WTC11 (cell line): ENCODE results near the gene COMMD8. TPM values are rescaled to one million over a fixed set of nuclear protein-coding genes. Genes with fewer than 3 reads are reported as not detected.

Experiments used
- ATAC-seq: fragments of 200-7000 bp; cut with Tn5 transposase; 2 replicates; pipeline ENCODE4 v1.10.0; 2021; ENCODE audit warnings: mild to moderate bottlenecking, moderate library complexity
- CTCF ChIA-PET: fragments of 300-600 bp; sonication (Branson Sonifier 250); formaldehyde crosslinking; loops from one replicate; lab custom pipeline; 2021; ENCODE audit warnings: antibody characterized with exemption; lab: Charles Lee
- POLR2A ChIA-PET: fragments of 350-600 bp; sonication (Branson Sonifier 250); formaldehyde crosslinking; loops from one replicate; lab custom pipeline; 2021; ENCODE audit warnings: antibody characterized with exemption; lab: Charles Lee
- DNase-seq: peaks from one replicate; pipeline ENCODE4 v3.0.0; 2021; ENCODE audit warnings: low spot score
- H3K27ac Mint-ChIP-seq: 2 replicates; pipeline ENCODE4 v1.8.0; 2021; ENCODE audit warnings: mixed read lengths
- H3K27me3 Mint-ChIP-seq: 2 replicates; pipeline ENCODE4 v1.8.0; 2021; ENCODE audit warnings: low read depth, mild to moderate bottlenecking, moderate library complexity, mixed read lengths
- H3K36me3 Mint-ChIP-seq: 2 replicates; pipeline ENCODE4 v1.8.0; 2021; ENCODE audit warnings: mixed read lengths
- H3K4me1 Mint-ChIP-seq: 2 replicates; pipeline ENCODE4 v1.8.0; 2022; ENCODE audit warnings: mixed read lengths
- H3K4me3 Mint-ChIP-seq: 2 replicates; pipeline ENCODE4 v1.8.0; 2021; ENCODE audit warnings: mild to moderate bottlenecking, moderate library complexity, mixed read lengths
- H3K9me3 Mint-ChIP-seq: 2 replicates; pipeline ENCODE4 v1.8.0; 2021; ENCODE audit warnings: mixed read lengths
- AFF4 ChIP-seq: sonication (generic); formaldehyde crosslinking; IDR thresholded peaks from 2 replicates; pipeline ENCODE4 v1.8.1; 2023; ENCODE audit warnings: mild to moderate bottlenecking, missing genetic modification reagents, borderline replicate concordance
- ARID4B ChIP-seq: sonication (generic); formaldehyde crosslinking; IDR thresholded peaks from 2 replicates; pipeline ENCODE4 v1.8.0; 2023; ENCODE audit warnings: missing genetic modification reagents, mild to moderate bottlenecking, borderline replicate concordance
- CTCF ChIP-seq: fragments of 200-600 bp; IDR thresholded peaks from 2 replicates; pipeline ENCODE4 v1.8.0; 2022; ENCODE audit warnings: antibody characterized with exemption
- IRF2 ChIP-seq: sonication (generic); formaldehyde crosslinking; IDR thresholded peaks from 2 replicates; pipeline ENCODE4 v1.8.0; 2022; ENCODE audit warnings: low read depth, missing genetic modification reagents, borderline replicate concordance
- MYBL2 ChIP-seq: sonication (generic); formaldehyde crosslinking; IDR thresholded peaks from 2 replicates; pipeline ENCODE4 v1.8.1; 2023; ENCODE audit warnings: mild to moderate bottlenecking, moderate library complexity, missing genetic modification reagents
- NFE2L1 ChIP-seq: sonication (generic); formaldehyde crosslinking; IDR thresholded peaks from 2 replicates; pipeline ENCODE4 v1.8.1; 2023; ENCODE audit warnings: missing genetic modification reagents
- NR1H2 ChIP-seq: sonication (generic); formaldehyde crosslinking; IDR thresholded peaks from 2 replicates; pipeline ENCODE4 v1.9.0; 2021; ENCODE audit warnings: mild to moderate bottlenecking, moderate library complexity, missing genetic modification reagents
- PRRX2 ChIP-seq: fragments of 250-450 bp; sonication (Bioruptor Pico); IDR thresholded peaks from 2 replicates; pipeline ENCODE4 v1.8.0; 2021; ENCODE audit warnings: mild to moderate bottlenecking
- RORB ChIP-seq: fragments of 250-450 bp; sonication (Bioruptor Pico); IDR thresholded peaks from 2 replicates; pipeline ENCODE4 v1.9.0; 2021; ENCODE audit warnings: mild to moderate bottlenecking
- SMAD4 ChIP-seq: sonication (generic); formaldehyde crosslinking; IDR thresholded peaks from 2 replicates; pipeline ENCODE4 v1.8.0; 2022; ENCODE audit warnings: mild to moderate bottlenecking, missing genetic modification reagents
- ZNF219 ChIP-seq: sonication (generic); formaldehyde crosslinking; IDR thresholded peaks from 2 replicates; pipeline ENCODE4 v1.8.0; 2023; ENCODE audit warnings: missing genetic modification reagents, mild to moderate bottlenecking, borderline replicate concordance
- ZNF232 ChIP-seq: sonication (generic); formaldehyde crosslinking; IDR thresholded peaks from 2 replicates; pipeline ENCODE4 v1.8.0; 2022; ENCODE audit warnings: mild to moderate bottlenecking, missing genetic modification reagents
- ZNF396 ChIP-seq: fragments of 250-450 bp; sonication (Bioruptor Pico); IDR thresholded peaks from 2 replicates; pipeline ENCODE4 v1.8.0; 2021; ENCODE audit warnings: mild to moderate bottlenecking, moderate library complexity, borderline replicate concordance
- ZSCAN18 ChIP-seq: fragments of 250-450 bp; sonication (Bioruptor Pico); IDR thresholded peaks from 2 replicates; pipeline ENCODE4 v2.1.2; 2022; ENCODE audit warnings: mild to moderate bottlenecking, moderate library complexity
- total RNA-seq: library from RNA; stranded (reverse); gene quantifications from 3 replicates; pipeline ENCODE4 v1.2.3, GENCODE V29; 2021
- TF ChIP-seq, protein P1 (sequence below): sonication (generic); formaldehyde crosslinking; IDR thresholded peaks from 2 replicates; pipeline ENCODE4 v1.8.1; 2023; ENCODE audit warnings: mild to moderate bottlenecking, moderate library complexity, missing genetic modification reagents
- TF ChIP-seq, protein P2 (sequence below): sonication (generic); formaldehyde crosslinking; IDR thresholded peaks from 2 replicates; pipeline ENCODE4 v1.8.1; 2023; ENCODE audit warnings: mild to moderate bottlenecking, missing genetic modification reagents
- TF ChIP-seq, protein P3 (sequence below): sonication (generic); formaldehyde crosslinking; IDR thresholded peaks from 2 replicates; pipeline ENCODE4 v1.8.1; 2022; ENCODE audit warnings: mild to moderate bottlenecking, missing genetic modification reagents, moderate library complexity, borderline replicate concordance

The COMMD8 gene
- total RNA-seq, 1 experiment from 2014 or later: 8.1 TPM

GRCh38 chr4:47478804-47479203 is 15.3 kb upstream of the COMMD8 start (continued):
- TF ChIP-seq, protein P1, sequence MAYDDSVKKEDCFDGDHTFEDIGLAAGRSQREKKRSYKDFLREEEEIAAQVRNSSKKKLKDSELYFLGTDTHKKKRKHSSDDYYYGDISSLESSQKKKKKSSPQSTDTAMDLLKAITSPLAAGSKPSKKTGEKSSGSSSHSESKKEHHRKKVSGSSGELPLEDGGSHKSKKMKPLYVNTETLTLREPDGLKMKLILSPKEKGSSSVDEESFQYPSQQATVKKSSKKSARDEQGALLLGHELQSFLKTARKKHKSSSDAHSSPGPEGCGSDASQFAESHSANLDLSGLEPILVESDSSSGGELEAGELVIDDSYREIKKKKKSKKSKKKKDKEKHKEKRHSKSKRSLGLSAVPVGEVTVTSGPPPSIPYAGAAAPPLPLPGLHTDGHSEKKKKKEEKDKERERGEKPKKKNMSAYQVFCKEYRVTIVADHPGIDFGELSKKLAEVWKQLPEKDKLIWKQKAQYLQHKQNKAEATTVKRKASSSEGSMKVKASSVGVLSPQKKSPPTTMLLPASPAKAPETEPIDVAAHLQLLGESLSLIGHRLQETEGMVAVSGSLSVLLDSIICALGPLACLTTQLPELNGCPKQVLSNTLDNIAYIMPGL (CRISPR knock-in tag): no peak
- TF ChIP-seq AFF4 (CRISPR knock-in tag) (no peak), ARID4B (CRISPR knock-in tag) (no peak), CTCF (no peak)

DNA sequence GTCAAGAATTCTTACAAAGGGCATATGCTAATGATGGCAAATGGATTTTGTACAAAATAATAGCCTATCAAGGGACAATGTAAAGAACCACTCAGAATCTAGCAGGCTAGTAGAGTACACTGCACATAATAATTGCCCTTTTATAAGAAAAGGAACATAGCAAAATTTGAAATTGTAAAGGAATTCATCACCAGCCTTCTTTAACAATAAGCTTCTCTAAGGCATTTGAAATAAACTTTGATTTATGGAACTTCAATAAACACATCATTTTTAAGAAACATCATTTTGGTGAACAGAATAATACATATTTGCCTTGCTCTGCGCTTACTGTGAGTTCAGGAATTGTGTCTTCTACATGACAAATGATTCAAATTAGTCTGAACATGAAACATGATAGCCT is 11.9 kb upstream of the COMMD8 start:
- Mint-ChIP-seq H3K27ac (no peak overlapping the region), H3K4me1 (peaks cover 18% of the 10 kb centered on the region), H3K36me3 (no peaks in the 10 kb centered on the region), H3K27me3 (no peaks in the 10 kb centered on the region), H3K9me3 (no peaks in the 10 kb centered on the region), H3K4me3 (no peak overlapping the region)
- POLR2A ChIA-PET: no interaction called here
- no peak for ATAC-seq
- DNase-seq: no peak
- CTCF ChIA-PET: no interaction called here
- TF ChIP-seq, protein P2, sequence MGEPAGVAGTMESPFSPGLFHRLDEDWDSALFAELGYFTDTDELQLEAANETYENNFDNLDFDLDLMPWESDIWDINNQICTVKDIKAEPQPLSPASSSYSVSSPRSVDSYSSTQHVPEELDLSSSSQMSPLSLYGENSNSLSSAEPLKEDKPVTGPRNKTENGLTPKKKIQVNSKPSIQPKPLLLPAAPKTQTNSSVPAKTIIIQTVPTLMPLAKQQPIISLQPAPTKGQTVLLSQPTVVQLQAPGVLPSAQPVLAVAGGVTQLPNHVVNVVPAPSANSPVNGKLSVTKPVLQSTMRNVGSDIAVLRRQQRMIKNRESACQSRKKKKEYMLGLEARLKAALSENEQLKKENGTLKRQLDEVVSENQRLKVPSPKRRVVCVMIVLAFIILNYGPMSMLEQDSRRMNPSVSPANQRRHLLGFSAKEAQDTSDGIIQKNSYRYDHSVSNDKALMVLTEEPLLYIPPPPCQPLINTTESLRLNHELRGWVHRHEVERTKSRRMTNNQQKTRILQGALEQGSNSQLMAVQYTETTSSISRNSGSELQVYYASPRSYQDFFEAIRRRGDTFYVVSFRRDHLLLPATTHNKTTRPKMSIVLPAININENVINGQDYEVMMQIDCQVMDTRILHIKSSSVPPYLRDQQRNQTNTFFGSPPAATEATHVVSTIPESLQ (CRISPR knock-in tag): no peak
- TF ChIP-seq NR1H2 (no peak), NFE2L1 (CRISPR knock-in tag) (no peak), ZSCAN18 (no peak), SMAD4 (no peak), ZNF219 (CRISPR knock-in tag) (no peak), PRRX2 (no peak), RORB (CRISPR knock-in tag) (no peak), IRF2 (CRISPR knock-in tag) (no peak), ZNF232 (CRISPR knock-in tag) (no peak), MYBL2 (CRISPR knock-in tag) (no peak), ZNF396 (no peak)
- TF ChIP-seq, protein P3, sequence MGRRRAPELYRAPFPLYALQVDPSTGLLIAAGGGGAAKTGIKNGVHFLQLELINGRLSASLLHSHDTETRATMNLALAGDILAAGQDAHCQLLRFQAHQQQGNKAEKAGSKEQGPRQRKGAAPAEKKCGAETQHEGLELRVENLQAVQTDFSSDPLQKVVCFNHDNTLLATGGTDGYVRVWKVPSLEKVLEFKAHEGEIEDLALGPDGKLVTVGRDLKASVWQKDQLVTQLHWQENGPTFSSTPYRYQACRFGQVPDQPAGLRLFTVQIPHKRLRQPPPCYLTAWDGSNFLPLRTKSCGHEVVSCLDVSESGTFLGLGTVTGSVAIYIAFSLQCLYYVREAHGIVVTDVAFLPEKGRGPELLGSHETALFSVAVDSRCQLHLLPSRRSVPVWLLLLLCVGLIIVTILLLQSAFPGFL: no peak
